OCI-M2 (cell line): ENCODE measurements around the gene MYH6.
"Not testable (repeated sequence)": the region's sequence is repeated elsewhere in the genome, so short reads cannot be mapped to it uniquely, and the experiment has no call there.

Experiments used
- DNase-seq: peaks from one replicate; lab custom pipeline; 2025; ENCODE audit not compliant: unreplicated experiment; lab: John Stamatoyannopoulos, UW

MYH6 gene

GRCh38 chr14:23407516-23408306 is at the start of gene MYH6:
Gene MYH6, minus strand, starts transcription at chr14:23408273. Its CDS starts 1,050 bp downstream, at chr14:23407223.
- no peak for DNase-seq

GRCh38 chr14:23456883-23457586 is 49.0 kb upstream of the MYH6 start:
- not testable (repeated sequence) for DNase-seq

- peak; percentile 91 for DNase-seq
Observed at GRCh38 chr14:23454445-23454856, 46.4 kb upstream of the MYH6 start.

GRCh38 chr14:23452237-23452636 is 44.2 kb upstream of the MYH6 start:
- DNase-seq = no peak

- DNase-seq = no peak
Observed at GRCh38 chr14:23450379-23450778, 42.3 kb upstream of the MYH6 start.

GRCh38 chr14:23449314-23449713 is 41.2 kb upstream of the MYH6 start:
- DNase-seq = no peak

GRCh38 chr14:23447361-23448350 is 39.6 kb upstream of the MYH6 start:
- DNase-seq = no peak

GRCh38 chr14:23446291-23446851 is 38.3 kb upstream of the MYH6 start:
- DNase-seq = no peak

GRCh38 chr14:23445773-23446172 is 37.7 kb upstream of the MYH6 start:
- DNase-seq = no peak

- no peak for DNase-seq
Observed at GRCh38 chr14:23444314-23444713, 36.2 kb upstream of the MYH6 start.

- no peak for DNase-seq
Observed at GRCh38 chr14:23443881-23444280, 35.8 kb upstream of the MYH6 start.

- DNase-seq = no peak
Observed at GRCh38 chr14:23443411-23443812, 35.3 kb upstream of the MYH6 start.

GRCh38 chr14:23442721-23443356 is 34.8 kb upstream of the MYH6 start:
- DNase-seq = no peak

GRCh38 chr14:23441076-23441475 is 33.0 kb upstream of the MYH6 start:
- DNase-seq = no peak

- no peak for DNase-seq
Observed at GRCh38 chr14:23439107-23439835, 31.2 kb upstream of the MYH6 start.

- peak; percentile 77 for DNase-seq
Observed at GRCh38 chr14:23438101-23438971, 30.3 kb upstream of the MYH6 start.

GRCh38 chr14:23437133-23438100 is 29.3 kb upstream of the MYH6 start:
- DNase-seq = no peak
